ENCODE results near the gene TRIM46.

DNA sequence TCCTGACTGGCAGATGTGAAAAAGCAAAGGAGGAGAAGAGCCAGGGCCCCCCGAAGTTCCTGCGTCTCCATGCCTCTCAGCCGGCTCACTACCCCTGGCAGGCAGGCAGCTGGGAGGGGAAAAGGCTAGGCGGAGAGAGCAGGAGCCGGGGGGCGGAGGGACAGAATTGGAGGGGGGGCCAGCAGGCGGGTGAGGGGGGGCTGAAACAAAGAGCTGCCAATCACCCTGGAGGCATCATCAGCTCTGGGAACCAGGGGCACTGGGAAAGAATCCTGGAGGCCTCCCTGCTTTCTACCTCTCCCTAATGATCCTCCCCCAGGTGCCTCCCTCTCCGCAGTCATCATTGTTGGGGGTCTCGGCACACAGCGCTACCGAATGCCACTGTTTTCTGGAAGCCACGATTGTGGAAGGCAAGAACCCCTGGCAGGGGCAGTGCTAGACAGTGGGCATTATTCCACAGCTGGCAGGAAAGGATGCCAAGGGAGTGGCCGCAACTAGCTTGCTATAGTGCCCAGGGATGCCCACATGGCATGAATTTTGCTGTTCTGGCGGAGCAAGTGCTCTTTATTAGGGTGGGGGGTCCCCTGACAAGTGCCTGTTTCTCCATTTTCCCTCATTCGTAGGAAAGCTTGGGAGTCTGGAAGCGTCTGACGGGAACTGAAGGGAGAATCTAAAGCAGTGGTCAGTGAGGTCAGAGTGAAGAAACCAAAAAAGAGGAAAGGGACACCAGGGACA lies 34.3 kb downstream of the TRIM46 start, which contains the start of gene THBS3:
- TF ChIP-seq, protein P1, sequence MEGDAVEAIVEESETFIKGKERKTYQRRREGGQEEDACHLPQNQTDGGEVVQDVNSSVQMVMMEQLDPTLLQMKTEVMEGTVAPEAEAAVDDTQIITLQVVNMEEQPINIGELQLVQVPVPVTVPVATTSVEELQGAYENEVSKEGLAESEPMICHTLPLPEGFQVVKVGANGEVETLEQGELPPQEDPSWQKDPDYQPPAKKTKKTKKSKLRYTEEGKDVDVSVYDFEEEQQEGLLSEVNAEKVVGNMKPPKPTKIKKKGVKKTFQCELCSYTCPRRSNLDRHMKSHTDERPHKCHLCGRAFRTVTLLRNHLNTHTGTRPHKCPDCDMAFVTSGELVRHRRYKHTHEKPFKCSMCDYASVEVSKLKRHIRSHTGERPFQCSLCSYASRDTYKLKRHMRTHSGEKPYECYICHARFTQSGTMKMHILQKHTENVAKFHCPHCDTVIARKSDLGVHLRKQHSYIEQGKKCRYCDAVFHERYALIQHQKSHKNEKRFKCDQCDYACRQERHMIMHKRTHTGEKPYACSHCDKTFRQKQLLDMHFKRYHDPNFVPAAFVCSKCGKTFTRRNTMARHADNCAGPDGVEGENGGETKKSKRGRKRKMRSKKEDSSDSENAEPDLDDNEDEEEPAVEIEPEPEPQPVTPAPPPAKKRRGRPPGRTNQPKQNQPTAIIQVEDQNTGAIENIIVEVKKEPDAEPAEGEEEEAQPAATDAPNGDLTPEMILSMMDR (IDR thresholded peaks at IDR 0.05): no peak
- TF ChIP-seq ZFX (IDR thresholded peaks at IDR 0.05; ENCODE audit: borderline replicate concordance): no peak
